Colonic mucosa (tissue), 4 donors: ENCODE results near the gene PDLIM7. TPM values are rescaled to one million over a fixed set of nuclear protein-coding genes. Genes with fewer than 3 reads are reported as not detected.

Source experiments
- DNase-seq: peaks from one replicate; pipeline ENCODE4 v3.0.0-alpha.2; 2020
- H3K27ac ChIP-seq: fragments of 200-600 bp; one replicate; pipeline ENCODE4 v1.8.0; 2021
- H3K27me3 ChIP-seq: fragments of 200-600 bp; one replicate; pipeline ENCODE4 v1.8.0; 2021
- H3K36me3 ChIP-seq: fragments of 200-600 bp; one replicate; pipeline ENCODE4 v1.8.0; 2021
- H3K4me1 ChIP-seq: fragments of 200-600 bp; one replicate; pipeline ENCODE4 v1.8.0; 2021; ENCODE audit warnings: mild to moderate bottlenecking
- H3K4me3 ChIP-seq: fragments of 200-600 bp; one replicate; pipeline ENCODE4 v1.8.0; 2021
- H3K9ac ChIP-seq, 2 donors: one replicate each; pipeline ENCODE4 v1.7.0; 2013; ENCODE audit warnings: control low read depth in 2 of 2, low read depth in 2 of 2, low read length in 2 of 2
- H3K9me3 ChIP-seq: fragments of 200-600 bp; one replicate; pipeline ENCODE4 v1.8.0; 2021
- intact Hi-C: fragments of 100-400 bp; cut with DNase I; formaldehyde crosslinking; loops from one replicate; pipeline ENCODE4 v1.14.1; 2022
- total RNA-seq, 2 donors: library from RNA; stranded (reverse); fragmentation: NEBNext Ultra II Directional in 1 of 2; extraction: Animal tissue kit (Norgen Biotek cat#: 25700) in 1 of 2; gene quantifications; one replicate each; pipeline ENCODE4 v1.2.1, GENCODE V29; 2021
- TF ChIP-seq, protein P1 (sequence below): fragments of 200-600 bp; IDR thresholded peaks from one replicate; pipeline ENCODE4 v1.8.0; 2022; ENCODE audit warnings: antibody characterized with exemption, mild to moderate bottlenecking
- donor health status: healthy.
- donor health status: DM: no; HTN: no; CAD: no.
- donor health status: DM: no; HTN: no; CAD: no.

PDLIM7 gene
- total RNA-seq, 2 donors from 2014 or later: 19.7 to 44.9 TPM

DNA sequence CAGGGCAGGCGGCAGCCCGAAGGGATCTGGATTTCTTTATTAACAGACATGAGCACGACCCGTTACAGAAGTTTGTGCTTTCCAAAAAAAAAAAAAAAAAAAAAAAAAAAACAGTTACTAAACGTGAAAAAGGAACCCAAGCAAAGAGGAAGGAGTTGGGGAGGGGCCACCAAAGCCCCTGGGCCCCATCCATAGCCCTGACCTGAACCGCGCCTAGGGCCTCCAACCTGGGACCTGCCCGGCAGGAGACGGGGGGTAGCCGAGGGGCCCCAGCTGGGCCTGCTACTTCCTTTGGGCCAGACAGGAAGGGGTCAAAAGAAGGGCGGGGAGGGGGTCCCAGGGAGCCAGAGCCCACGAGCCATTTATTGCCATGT, 40.8 kb downstream of the PDLIM7 start:
- Histone ChIP-seq H3K27ac (no peak overlapping the region), H3K4me3 (no peak overlapping the region), H3K36me3 (no peaks in the 10 kb centered on the region), H3K4me1 (peaks cover 7% of the 10 kb centered on the region), H3K9me3 (no peaks in the 10 kb centered on the region), H3K9ac (peak overlapping the region in 1 of 2 donors; percentile 8), H3K27me3 (no peaks in the 10 kb centered on the region)
- DNase-seq: no peak
- TF ChIP-seq, protein P1, sequence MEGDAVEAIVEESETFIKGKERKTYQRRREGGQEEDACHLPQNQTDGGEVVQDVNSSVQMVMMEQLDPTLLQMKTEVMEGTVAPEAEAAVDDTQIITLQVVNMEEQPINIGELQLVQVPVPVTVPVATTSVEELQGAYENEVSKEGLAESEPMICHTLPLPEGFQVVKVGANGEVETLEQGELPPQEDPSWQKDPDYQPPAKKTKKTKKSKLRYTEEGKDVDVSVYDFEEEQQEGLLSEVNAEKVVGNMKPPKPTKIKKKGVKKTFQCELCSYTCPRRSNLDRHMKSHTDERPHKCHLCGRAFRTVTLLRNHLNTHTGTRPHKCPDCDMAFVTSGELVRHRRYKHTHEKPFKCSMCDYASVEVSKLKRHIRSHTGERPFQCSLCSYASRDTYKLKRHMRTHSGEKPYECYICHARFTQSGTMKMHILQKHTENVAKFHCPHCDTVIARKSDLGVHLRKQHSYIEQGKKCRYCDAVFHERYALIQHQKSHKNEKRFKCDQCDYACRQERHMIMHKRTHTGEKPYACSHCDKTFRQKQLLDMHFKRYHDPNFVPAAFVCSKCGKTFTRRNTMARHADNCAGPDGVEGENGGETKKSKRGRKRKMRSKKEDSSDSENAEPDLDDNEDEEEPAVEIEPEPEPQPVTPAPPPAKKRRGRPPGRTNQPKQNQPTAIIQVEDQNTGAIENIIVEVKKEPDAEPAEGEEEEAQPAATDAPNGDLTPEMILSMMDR: no peak
- intact Hi-C loops: loop anchor here (5.0 kb wide), 1 partner anchor 46 kb away; no protein-coding TSS in a partner anchor

DNA sequence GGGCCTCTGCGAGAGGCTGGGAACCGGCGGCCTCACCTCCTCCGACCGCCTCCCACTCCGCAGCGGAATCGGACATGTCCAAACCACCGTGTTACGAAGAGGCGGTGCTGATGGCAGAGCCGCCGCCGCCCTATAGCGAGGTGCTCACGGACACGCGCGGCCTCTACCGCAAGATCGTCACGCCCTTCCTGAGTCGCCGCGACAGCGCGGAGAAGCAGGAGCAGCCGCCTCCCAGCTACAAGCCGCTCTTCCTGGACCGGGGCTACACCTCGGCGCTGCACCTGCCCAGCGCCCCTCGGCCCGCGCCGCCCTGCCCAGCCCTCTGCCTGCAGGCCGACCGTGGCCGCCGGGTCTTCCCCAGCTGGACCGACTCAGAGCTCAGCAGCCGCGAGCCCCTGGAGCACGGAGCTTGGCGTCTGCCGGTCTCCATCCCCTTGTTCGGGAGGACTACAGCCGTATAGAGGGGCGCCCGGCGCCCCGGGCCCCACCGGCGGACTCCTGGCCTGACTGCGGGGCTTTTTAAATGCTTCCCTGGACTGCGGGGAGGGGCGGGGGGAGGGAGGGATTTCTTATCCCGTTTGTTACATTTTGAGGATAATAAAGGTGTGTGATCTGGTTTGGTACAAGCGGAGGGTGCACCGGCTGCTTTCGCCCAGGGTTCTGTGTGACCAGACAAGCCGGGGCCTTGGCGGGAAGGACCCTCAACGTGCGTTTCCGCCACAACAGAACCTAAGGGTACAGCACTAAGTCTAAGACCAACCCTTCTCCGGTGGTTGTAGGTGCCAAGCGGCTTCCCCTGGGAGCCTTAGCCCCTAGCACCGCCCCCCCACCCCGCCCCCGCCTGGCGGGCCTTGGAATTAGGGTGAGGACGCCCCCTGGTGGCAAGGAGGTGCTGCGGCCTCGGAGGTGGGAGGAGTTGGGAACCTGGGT, 41.5 kb downstream of the PDLIM7 start:
- Histone ChIP-seq H3K4me3 (peak overlapping the region; percentile 52), H3K4me1 (peaks cover 7% of the 10 kb centered on the region), H3K9me3 (no peaks in the 10 kb centered on the region), H3K9ac (peak overlapping the region; percentile 74 to 82), H3K27me3 (no peaks in the 10 kb centered on the region), H3K36me3 (no peaks in the 10 kb centered on the region), H3K27ac (peak overlapping the region; percentile 82)
- peak; percentile 98 for DNase-seq
- TF ChIP-seq, protein P1: peak; percentile 93
- intact Hi-C loops: loop anchor here (2.0 to 5.0 kb wide), 2 partner anchors 46 to 65 kb away; no protein-coding TSS in a partner anchor

DNA sequence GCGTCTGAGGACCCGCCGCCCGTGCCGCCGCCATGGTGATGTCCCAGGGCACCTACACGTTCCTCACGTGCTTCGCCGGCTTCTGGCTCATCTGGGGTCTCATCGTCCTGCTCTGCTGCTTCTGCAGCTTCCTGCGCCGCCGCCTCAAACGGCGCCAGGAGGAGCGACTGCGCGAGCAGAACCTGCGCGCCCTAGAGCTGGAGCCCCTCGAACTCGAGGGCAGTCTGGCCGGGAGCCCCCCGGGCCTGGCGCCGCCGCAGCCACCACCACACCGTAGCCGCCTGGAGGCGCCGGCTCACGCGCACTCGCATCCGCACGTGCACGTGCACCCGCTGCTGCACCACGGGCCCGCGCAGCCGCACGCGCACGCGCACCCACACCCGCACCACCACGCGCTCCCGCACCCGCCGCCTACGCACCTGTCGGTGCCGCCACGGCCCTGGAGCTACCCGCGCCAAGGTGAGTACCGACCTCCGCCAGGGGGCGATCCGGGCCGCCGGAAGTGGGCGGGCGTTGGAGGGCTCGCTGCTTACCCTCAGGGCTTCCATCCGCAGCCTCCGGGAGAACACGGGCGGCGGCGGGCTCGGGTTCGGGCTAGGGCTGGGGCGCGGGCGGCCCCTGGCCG, 42.3 kb downstream of the PDLIM7 start:
- H3K27ac ChIP-seq: peak overlapping the region; percentile 82
- intact Hi-C loops: loop anchor here (2.0 to 5.0 kb wide), 2 partner anchors 47 to 64 kb away; no protein-coding TSS in a partner anchor
- peak overlapping the region; percentile 52 for H3K4me3 ChIP-seq
- peak overlapping the region; percentile 74 to 82 for H3K9ac ChIP-seq
- H3K36me3 ChIP-seq: no peaks in the 10 kb centered on the region
- peak; percentile 92 for DNase-seq
- TF ChIP-seq, protein P1: peak; percentile 67
- no peaks in the 10 kb centered on the region for H3K27me3 ChIP-seq
- peaks cover 7% of the 10 kb centered on the region for H3K4me1 ChIP-seq
- no peaks in the 10 kb centered on the region for H3K9me3 ChIP-seq

DNA sequence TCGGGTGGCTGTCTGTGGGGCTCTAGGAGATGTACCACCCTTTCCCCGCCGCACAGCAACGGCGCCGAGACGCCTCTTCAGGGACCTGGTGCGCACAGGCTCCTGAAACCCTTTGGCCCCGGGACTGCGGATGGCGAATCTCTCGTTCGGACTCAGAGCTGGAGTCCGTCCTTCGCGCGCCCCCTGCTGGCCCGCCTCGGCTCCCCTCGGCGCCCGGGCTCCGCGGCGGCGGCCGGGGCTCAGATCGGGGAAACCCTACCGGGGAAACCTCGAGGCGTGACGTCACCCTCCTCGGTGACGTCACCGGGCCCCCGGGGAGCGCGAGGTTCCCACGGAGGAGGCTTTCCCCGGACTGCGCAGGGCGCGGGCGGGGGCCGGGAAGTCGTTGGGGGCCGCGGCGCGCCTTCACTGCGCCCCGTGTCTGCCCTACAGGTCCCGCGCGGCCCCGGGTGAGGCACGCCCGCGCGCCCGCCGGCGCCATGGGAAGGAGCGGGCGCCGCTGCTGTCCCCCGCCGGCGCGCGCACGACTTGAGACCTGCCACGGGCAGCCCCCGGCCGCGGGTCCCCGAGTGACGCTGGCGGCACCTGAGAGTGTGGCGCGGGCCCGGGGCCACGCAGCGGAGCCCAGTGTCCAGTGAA, 42.9 kb downstream of the PDLIM7 start:
- Histone ChIP-seq H3K4me1 (peaks cover 7% of the 10 kb centered on the region), H3K9ac (peak overlapping the region; percentile 74 to 82), H3K36me3 (no peaks in the 10 kb centered on the region), H3K9me3 (no peaks in the 10 kb centered on the region), H3K27ac (peak overlapping the region; percentile 82), H3K27me3 (no peaks in the 10 kb centered on the region), H3K4me3 (peak overlapping the region; percentile 52)
- TF ChIP-seq, protein P1: peak; percentile 84
- intact Hi-C loops: loop anchor here (2.0 to 5.0 kb wide), 3 partner anchors 48 to 137 kb away; no protein-coding TSS in a partner anchor
- peak; percentile 95 for DNase-seq

DNA sequence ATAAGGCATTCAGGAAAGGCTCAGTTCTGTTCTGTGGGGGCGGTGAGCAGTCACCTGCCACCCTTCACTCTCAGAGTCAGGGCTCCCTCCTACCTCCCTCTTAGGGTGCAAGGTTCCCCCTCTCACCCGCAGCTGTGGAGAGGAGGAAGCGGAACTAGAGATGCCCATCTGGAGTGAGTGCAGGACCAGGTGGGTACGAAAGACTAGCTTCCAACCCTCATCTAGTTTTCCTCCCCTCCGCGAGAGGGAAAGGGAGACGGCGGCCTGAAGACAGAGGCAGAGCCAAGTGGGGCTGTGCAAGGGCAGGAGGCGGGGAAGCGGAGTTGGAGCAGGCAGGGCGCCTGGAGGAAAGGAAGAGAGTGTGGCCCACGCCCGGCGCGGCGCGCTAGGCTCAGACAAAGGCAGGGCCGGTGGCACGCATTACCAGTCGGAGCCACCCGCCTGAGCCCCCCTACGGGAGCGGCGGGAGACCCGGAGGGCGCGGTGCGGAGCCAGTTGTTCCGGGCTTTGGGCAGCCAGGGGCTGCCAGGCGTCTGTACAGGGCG, 43.5 kb downstream of the PDLIM7 start:
- TF ChIP-seq, protein P1: no peak
- H3K36me3 ChIP-seq: no peaks in the 10 kb centered on the region
- no peak for DNase-seq

More for the DNA sequence above, 43.5 kb downstream of the PDLIM7 start:
- intact Hi-C loops: loop anchor here (2.0 to 5.0 kb wide), 2 partner anchors 63 to 137 kb away; no protein-coding TSS in a partner anchor
- Histone ChIP-seq H3K27ac (peak overlapping the region; percentile 12), H3K4me1 (peaks cover 7% of the 10 kb centered on the region), H3K9me3 (no peaks in the 10 kb centered on the region), H3K27me3 (no peaks in the 10 kb centered on the region), H3K4me3 (peak overlapping the region; percentile 52), H3K9ac (peak overlapping the region in 1 of 2 donors; percentile 61)
